Nucleus accumbens (tissue), 56 donors: ENCODE results near the gene DYSF.
"Not testable (repeated sequence)": the region's sequence is repeated elsewhere in the genome, so short reads cannot be mapped to it uniquely, and the experiment has no call there.

Experiments
- DNase-seq, 56 donors: peaks; one replicate each; lab custom pipeline; 2025; lab: John Stamatoyannopoulos, UW

Gene DYSF

DNA sequence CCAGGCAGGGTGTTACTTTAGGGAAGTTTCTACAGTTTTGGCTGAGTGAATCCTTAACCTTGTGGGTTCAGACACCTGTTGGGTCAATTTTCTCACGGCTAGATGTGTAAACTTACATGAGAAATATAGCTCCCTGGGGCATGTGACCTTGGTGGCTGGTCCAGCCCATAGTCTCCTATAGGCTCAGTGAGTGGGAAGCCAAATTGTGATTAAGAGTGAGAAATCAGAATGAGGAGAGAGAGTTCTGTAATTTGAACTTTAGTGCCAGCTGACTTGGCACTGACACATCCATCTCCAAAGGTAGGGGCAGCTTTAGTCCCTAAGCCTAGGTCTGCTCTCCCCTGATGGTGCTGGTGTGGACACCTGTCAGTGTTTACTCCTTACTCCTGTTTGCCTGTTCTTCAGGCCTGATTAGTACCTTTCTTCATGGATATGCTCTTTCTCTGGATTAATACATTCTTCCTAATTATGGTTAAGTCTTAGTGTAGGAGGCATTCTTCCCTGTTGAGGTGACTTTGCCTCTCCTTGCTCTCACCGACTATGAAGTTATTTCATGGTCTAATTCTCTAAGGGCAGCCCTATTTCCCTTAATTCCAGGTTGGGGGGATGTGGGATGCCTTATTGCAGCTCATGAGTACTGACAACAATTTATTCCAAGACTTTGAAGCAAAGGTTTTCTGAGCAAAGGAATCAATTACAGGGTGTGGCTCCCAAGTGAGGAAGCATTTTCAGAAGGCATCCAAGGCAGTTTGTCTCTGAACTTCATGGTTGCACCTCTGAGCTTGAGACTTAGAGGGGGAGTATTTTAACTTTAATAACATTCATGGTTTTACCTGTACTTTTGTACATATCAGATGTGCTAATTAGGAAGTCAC is 177.3 kb downstream of the DYSF start:
- DNase-seq, result no peak

DNA sequence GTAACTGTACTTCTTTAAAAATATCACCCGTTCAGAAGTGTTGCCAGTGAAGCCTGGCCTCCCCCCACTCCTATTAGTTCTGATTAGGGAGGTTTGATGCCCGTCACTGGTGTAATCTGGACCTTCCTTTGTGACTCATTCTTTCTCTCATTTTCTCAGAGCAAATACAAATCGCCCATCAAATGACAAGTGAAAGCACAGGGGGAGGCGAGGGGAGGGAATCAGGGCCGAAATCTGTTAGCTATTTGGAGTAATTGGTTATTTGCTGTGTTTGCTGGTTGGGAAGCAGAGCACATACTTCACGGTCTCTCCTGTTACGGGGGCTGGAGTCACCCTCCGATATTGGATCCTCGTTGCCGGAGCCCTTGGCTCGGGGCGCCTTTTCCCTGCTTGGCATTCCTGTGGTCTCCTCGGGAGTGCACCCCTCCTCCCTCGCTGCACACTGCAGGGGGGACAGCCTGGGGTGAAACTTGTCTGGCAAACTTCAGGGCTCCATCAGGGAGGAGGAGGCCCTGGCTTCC is 178.1 kb downstream of the DYSF start:
- DNase-seq, result no peak

DNA sequence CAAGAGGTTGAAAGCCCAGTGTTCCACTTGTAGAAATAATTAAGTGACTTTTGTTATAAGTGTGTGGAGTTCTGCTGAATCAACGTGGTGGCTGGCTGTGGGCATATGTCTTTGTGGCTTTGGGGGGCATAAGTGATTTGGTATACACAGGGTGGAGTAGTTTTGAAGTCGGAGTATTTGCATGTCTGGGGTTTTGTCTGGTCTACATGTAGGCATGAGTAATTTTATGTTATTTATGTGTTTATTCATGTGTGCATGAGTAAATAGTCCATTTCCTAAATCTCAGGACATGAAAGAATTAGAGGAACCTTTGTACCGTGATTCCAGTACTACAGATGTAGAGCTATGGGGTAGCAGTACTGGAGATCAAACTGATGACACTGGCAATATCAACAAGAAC is 179.7 kb downstream of the DYSF start:
- no peak for DNase-seq

DNA sequence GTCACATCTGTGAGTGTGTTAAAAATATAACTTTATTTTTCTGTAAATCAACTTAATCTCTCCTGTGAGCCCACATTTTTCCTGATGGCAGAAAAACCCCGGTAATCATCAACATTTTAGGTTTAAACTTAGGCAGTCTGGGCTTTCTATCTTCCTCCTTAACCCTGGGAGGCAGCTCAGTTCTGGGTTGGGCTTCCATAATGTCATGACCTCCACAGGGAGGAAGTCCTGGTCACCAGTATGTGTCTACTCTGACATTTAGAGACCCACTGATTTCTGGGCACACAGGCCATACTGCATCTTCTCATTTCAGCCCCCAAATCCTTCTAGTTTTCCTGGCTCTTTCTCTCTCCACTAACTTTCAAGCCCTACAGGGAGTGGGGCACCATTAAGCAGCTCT is 181.2 kb downstream of the DYSF start:
- no peak for DNase-seq

DNA sequence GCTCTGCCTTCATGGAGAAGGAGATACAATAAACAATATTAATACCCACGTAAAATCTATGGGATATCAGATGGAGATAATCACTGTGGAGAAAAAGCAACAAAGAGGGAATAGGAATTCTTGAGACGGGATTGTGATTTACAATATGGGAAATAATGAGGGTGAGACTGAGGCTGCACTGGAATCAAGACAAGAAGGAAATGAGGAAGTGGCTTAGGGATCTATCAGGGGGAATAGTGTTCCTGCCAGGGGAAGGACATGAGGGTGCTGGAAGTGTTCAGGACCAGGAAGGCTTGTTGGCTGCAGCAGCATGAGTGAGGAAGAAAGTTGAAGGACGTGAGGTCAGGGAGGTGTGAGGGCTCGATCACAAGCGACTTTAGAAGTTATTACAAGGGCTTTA is 182.4 kb downstream of the DYSF start:
- no peak for DNase-seq

DNA sequence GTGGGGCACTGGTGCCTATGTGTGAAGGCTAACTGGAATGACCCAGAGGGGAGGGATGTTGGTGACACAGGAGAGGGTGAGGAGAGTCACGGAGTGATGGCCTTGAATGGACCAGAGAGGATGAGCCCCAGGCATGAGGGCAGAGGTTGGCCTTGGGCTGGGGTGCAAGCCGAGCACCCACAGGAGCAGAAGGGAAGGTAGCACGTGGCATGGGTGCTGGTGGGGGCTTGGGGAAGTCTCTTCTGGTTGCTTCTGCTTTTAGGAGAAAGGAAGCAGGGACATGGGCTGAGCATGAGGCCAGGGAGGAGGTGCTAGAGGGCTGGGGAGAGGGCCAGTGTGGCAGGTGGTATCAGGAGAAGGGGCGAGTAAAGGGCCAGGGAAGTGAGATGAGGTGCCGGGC is 183.8 kb downstream of the DYSF start:
- DNase-seq, result peak in 5 of 56 donors; percentile 15 to 36 (median 23)

DNA sequence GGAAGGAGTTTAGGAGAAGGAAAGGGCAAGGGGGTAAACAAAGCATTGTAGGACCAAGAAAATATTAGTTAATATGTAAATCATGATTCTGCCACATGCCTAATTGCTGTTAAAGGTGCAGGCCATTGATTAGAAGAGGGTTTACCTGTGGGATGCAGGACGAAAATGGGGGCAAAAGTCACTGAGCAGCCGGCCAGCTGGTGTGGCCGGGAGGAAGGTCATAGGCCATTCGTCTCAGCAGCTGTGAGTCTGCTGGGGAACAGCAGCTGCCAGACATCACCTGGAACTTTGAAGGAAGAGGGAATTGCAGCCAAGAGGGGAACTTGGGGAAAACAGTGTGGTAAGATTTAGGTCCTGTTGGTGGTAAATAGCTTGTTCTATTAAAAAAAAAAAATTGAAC is 184.4 kb downstream of the DYSF start:
- DNase-seq, result no peak

DNA sequence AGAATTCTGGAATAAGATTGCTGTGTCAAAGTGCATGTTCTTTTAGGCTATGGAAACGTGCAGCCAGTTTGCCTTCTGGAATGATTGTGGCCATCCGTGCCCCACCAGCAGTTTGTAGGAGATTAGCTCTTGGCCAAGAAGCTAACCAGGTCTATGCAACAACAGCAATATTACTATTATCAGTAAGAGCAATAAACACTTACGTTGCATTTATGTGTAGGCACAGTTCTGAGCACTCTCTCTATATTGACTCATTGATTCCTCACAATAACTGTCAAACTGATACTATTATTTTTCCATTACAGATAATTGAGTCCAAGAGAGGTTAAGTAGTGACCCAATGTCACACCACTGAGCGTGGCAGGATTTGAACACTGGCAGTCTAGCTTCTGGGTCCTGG is 186.4 kb downstream of the DYSF start:
- DNase-seq, result no peak

DNA sequence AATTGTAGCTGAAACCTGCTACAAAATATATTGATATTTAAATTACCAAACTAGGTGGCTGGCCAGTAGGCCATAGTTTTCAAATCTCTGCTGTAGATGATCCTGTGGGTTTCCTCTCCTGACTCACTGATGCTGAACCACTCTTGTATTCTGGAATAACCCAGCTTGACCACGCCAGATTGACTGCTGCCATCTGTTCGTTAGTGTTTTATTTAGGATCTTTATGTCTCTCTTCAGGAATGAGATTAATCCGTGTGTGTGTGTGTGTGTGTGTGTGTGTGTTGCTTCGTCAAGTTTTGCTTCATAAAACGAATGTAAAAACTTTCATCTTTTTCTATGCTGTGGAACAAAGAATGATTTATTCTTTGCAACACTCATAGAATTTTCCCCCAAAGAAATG is 187.1 kb downstream of the DYSF start:
- no peak for DNase-seq

DNA sequence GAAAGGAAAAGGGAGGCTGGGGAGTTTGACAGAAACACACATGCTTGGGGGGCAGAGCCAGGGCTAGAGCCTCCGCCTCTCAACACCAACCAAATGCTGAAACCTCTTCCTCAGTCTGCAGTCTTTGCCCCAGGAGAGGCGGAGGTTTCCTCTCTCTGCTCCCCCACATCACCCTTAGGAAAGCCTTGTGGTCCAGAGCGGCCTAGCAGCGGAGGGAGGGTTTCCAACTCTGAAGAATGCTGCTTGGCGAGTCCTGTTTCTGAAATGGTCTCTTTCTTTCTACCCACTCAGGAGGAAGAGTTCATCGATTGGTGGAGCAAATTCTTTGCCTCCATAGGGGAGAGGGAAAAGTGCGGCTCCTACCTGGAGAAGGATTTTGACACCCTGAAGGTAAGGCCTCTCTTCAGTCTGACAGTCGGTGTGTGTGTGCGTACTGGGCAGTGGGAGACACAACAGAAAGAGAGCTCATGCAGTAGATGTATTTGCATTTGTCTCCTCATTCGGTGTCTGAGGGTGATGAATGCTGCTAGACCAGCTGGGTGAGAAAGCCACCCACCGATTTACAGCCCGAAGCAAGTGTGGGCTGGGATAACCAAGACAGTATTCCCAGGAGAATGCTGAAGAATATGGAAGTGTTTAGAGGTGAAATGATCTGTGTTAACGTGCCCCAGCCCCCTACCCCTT is 190.5 kb downstream of the DYSF start:
- DNase-seq, result no peak

DNA sequence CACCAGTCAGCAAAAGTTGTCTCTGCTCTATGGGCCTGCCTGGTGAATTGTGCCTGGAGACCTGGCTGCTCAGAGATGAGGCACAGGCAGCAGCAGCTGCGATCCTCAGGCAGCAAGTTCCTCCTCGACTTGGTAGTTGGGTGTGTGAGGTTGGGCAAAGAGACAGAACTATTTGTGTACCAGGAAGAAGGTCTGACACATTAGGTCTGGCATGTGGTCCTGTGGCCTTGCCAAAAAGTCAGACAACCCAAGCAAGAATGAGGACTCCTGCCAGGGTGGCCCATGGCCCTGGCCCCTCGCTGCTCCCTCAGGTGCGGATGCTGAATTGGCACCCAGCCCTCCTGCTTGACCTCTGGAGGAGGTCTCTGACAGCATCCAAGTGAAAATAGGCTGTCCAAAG is 192.7 kb downstream of the DYSF start:
- DNase-seq, result peak in 3 of 56 donors; percentile 5 to 19 (median 9)

DNA sequence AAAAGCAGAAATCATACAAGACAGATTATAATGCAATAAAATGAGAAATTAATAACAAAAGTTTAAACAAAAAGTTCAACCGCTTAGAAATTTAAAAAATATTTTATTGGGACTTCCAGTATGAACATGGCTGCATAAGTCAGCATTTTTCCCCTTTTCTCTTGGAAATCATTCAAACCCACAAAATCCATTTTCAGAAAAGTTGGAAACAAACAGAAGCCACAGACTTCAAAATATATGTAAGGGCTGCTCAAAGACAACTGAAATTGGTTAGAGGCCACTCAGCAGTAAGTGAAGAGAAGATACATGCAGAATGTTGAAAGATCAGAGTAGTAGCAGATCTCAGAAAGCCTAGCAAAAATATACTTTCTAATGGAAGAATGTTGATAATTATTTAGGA is 194.0 kb downstream of the DYSF start:
- DNase-seq, result no peak

DNA sequence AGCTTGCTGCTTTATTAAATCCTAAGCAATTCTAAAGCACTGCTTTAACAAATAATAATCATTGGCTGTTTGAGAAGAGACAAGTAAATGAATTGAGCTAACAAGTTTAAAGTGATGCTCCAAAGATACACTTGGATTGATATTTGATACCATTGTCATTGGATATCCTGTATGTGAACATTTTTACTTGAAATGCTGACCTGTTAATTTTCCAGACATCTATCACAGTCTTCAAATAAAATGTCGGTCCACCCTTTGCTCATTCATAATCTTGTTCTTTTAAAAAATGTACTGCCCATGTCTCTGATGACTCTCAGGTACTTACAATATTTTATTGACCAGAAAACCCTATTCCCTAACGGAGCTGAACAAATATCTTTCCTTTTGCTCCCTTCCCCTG is 202.1 kb downstream of the DYSF start:
- DNase-seq, result no peak

DNA sequence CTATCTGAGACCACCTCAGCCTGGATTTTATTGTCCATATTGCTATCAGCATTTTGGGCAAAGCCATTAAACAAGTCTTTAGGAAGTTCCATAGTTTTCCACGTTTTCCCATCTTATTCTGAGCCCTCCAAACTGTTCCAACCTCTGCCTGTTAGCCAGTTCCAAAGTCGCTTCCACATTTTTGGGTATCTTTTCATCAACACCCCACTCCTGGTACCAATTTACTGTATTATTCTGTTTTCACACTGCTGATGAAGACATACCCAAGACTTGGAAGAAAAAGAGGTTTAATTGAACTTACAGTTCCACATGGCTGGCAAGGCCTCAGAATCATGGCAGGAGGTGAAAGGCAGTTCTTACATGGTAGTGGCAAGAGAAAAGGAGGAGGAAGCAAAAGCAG is 204.9 kb downstream of the DYSF start:
- DNase-seq, result not testable (repeated sequence)

DNA sequence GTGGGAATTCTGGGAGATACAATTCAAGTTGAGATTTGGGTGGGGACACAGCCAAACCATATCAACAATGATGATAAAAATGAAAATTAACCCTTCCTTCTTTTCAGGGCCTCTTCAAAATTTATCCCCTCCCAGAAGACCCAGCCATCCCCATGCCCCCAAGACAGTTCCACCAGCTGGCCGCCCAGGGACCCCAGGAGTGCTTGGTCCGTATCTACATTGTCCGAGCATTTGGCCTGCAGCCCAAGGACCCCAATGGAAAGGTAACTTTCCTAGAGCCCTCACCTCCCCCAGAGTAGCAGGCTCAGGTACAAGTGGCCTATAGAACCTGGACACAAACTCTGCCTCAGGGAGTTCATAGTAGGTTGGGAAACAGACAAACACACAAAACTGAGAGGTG is 205.4 kb downstream of the DYSF start:
- no peak for DNase-seq

DNA sequence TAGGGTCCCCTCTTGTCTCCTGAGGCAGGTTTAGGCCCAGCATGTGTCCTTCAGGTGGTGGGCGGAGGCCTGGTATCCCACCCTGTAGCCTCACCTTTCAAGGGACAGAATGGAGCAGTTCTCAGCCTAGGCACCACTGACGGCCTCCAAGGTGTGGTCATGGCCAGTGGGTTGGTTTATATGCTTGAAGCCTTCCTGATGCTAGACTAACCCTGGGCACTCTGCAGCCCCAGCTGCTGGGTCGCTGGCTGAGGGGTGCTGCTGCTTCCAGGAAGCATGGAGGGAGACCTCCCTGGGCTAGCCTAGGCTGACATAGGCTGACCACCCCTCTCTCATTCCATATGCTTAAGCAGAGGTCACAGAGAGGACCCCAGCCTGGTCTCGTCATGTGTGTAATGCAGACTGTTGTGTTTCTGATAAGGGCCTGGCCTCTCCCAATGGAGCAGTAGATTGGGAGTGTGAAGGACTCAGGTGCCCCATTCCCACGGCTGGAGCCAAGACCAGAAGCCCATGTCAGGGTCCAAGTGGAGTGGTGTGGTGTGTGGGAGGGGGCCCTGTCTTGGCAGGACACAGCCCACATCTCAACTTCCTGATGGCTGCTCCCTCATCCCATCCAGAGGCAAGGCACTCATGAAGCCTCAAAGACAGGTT is 206.6 kb downstream of the DYSF start:
- no peak for DNase-seq

DNA sequence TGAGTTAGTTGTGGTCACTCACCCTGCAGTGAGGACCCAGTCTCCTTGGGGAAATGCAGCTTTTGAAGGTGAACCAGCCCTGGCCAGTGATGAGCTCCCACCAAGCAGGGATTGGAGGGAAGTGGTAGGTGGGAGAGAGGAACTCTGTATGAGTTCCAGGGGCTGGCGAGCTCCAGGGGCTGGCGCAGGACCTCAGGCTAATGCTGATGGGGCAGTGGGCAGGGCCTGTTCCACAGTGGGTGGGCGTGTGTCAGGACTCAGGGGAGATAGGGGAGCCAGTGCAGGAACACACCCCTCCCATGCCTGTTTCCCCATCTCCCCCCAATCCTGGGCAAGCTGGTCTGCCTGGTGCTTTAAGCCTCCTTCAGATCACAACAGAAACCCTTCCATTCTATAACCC is 208.4 kb downstream of the DYSF start:
- DNase-seq, result no peak

DNA sequence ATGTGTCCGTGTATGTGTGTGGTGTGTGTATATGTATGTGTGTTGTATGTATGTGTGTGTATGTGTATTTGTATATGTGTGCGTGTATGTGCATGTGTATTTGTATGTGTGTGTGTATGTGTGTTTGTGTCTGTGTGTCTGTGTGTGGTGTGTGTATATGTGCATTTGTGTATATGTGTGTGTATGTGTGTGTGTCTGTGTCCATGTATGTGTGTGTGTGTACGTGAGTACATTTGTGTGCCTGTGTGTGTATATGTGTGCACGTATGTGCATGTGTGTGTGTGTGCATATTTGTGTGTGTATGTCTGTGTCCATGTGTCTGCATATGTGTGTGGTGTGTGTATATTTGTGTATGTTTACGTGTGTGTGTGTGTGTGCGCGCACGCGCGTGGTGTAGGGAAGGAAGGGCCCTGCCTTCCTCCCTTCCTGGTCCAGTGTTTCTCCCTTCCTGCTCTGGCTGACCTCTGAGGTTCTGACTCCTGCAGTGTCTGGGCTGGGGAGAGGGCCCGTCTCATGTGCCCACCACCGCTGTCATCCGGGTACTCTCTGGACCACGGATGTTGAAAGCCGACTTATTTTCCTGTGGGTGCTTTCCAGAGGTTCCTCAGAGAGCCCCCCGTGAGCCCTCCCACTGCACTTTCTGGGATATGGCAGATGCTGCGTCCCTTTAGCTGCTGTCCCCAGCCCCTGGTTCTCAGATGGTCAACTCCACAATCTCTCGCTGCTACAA is 209.5 kb downstream of the DYSF start:
- no peak for DNase-seq

DNA sequence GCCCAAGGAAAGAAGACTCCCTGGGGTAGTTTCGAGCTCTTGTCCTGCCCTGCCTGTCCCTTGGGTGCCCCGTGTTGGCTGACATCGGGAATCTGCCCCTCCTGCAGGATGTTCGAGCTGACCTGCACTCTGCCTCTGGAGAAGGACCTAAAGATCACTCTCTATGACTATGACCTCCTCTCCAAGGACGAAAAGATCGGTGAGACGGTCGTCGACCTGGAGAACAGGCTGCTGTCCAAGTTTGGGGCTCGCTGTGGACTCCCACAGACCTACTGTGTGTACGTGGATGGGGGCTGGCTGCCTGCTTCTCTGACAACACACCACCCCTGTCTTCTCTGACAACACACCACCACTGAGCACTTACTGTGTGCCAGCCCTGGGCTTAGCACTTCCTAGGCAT is 210.8 kb downstream of the DYSF start:
- DNase-seq, result no peak

DNA sequence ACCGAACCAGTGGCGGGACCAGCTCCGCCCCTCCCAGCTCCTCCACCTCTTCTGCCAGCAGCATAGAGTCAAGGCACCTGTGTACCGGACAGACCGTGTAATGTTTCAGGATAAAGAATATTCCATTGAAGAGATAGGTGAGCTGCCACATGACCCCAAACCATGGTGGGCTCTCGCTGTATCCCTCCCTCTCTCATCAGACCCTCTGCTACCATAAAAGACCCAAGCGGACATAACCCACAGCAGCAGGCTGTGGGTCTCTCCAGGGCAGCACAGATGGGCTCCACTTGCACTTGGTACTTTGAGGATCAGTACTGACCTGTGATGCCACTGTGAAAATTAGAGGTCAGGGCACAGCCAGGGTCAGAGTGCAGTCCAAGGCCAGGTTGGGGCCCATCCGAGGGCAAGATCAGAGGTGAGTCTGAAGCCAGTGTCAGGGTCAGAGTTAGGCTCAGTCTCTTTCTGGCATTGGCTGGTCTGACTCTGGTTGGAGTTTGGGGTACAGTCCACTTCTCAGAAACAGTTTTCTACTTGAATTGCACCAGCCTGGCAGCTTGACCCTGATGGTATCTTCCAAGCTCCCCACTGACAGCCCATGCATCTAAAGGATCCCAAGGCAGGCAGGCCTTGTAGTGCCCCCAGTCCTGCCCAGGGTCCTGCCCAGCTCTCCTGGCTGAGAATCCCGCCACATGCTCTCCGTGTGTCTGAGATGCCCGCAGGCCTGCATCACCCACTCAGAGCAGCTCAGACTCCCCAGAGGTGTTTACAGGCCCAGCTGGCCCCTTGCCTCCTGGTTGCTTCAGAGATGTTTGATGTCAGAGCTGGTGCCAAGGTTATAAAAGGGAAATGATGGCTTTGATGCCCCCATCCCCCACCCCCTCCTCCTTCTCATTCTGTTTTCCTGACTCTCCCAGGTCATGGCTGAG is 212.1 kb downstream of the DYSF start:
- DNase-seq, result no peak
